ENCODE measurements around the gene PPM1B. TPM values are rescaled to one million over a fixed set of nuclear protein-coding genes. Genes with fewer than 3 reads are reported as not detected.

PPM1B gene
- total RNA-seq, 4 donors from 2014 or later: 14.9 to 53.8 (median 19.1) TPM

DNA sequence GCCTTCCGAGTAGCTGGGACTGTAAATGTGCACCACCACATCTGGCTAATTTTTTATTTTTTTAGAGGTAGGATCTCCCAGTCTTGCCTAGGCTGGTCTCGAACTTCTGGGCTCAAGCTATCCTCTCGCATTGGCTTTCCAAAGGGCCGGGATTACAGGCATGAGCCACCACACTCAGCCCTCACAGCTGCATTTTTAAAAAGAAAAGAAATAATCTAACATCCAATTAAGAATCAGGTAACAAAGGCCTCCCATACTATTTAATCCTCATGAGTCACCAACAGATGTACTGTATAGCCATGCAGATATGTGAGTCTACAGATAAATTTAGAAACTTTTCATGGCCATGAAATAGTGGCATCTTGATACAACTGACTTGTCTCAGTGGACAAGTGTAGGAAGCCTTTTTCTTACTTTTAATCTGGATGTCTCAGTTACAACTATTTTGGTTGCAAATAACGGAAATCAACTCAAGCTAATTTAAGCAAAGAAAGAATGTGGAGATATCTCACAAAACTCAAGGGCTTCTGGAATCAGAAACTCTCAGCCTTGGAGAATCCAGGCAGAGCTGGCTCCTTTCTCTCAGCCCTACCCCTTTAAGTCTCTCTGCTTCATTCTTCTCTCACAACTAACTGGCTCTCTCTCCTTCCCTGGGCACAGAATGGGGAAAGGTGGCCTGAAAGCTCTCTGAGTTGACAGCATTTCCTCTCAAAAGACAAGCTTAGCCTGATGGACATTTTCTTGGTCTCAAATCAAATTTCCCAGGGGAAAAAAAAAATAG, 12.8 kb upstream of the PPM1B start:
- intact Hi-C loops (cut with DNase I): no loop called here
- H3K36me3 ChIP-seq: no peaks in the 10 kb centered on the region
- H3K4me3 ChIP-seq: no peak overlapping the region
- H3K27me3 ChIP-seq: peaks cover 0 to 6% (median 0%) of the 10 kb centered on the region in 4 donors
- no peaks in the 10 kb centered on the region for H3K9me3 ChIP-seq
- no peak for DNase-seq
- H3K27ac ChIP-seq: no peak overlapping the region
- H3K4me1 ChIP-seq: no peaks in the 10 kb centered on the region
- WGBS, 2 donors: 49 to 63% methylated on average over 5 of the region's 5 CpGs
- TF ChIP-seq, protein P1, sequence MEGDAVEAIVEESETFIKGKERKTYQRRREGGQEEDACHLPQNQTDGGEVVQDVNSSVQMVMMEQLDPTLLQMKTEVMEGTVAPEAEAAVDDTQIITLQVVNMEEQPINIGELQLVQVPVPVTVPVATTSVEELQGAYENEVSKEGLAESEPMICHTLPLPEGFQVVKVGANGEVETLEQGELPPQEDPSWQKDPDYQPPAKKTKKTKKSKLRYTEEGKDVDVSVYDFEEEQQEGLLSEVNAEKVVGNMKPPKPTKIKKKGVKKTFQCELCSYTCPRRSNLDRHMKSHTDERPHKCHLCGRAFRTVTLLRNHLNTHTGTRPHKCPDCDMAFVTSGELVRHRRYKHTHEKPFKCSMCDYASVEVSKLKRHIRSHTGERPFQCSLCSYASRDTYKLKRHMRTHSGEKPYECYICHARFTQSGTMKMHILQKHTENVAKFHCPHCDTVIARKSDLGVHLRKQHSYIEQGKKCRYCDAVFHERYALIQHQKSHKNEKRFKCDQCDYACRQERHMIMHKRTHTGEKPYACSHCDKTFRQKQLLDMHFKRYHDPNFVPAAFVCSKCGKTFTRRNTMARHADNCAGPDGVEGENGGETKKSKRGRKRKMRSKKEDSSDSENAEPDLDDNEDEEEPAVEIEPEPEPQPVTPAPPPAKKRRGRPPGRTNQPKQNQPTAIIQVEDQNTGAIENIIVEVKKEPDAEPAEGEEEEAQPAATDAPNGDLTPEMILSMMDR (IDR thresholded peaks at IDR 0.05): no peak
- TF ChIP-seq POLR2A (IDR thresholded peaks at IDR 0.05): no peak

DNA sequence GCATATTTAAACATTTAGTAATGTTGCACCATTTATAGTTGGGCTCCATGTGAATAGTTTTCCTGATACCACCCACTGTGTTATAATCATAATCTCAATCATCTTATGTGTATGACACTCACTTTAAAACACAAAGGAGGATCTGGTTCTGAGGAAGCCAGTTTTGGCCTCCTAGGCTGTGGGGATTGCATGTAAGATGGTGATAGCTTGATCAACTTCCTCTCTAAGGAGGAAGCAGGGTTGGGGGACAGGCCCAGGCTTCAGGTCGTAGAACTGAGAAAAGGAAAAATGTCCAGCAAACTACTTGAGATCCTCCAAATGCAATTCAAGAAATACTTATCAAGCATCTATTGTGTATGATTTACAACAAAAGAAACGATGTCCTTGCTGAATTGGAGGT, 4.9 kb upstream of the PPM1B start:
- Histone ChIP-seq H3K36me3 (no peaks in the 10 kb centered on the region), H3K27ac (no peak overlapping the region), H3K4me1 (peaks cover 0 to 6% (median 0%) of the 10 kb centered on the region in 3 donors), H3K27me3 (peaks cover 0 to 4% (median 0%) of the 10 kb centered on the region in 4 donors), H3K4me3 (no peak overlapping the region), H3K9me3 (no peaks in the 10 kb centered on the region)
- 57 to 66% methylated on average over 2 of the region's 2 CpGs for WGBS, 2 donors
- no peak for DNase-seq
- intact Hi-C loops (cut with DNase I): no loop called here
- TF ChIP-seq, protein P1 (IDR thresholded peaks at IDR 0.05): no peak
- no peak for TF ChIP-seq POLR2A (IDR thresholded peaks at IDR 0.05)

DNA sequence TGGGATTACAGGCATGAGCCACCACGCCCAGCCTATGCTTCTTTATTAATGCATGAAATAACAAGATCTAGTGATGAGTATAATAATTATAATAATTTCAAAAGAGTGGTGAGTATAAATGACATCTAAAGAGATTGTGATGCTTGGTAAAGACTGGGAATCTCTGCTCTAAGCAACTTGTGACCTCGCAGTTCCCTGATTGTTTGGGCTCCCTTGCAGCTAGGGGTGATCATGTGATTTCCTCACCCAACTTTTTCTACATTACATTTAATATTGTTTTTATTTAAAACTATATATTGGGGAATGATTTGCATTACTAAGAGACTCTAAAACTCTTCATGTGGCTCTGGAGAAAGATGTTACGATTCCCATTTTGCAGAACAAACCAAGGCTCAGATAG, 4.1 kb upstream of the PPM1B start:
- no peak for DNase-seq
- Histone ChIP-seq H3K4me3 (no peak overlapping the region), H3K27me3 (peaks cover 0 to 4% (median 0%) of the 10 kb centered on the region in 4 donors), H3K4me1 (peaks cover 0 to 6% (median 0%) of the 10 kb centered on the region in 3 donors), H3K36me3 (no peaks in the 10 kb centered on the region), H3K27ac (no peak overlapping the region), H3K9me3 (no peaks in the 10 kb centered on the region)
- 93 to 98% methylated on average over 3 of the region's 3 CpGs for WGBS, 2 donors
- intact Hi-C loops (cut with DNase I): no loop called here
- no peak for TF ChIP-seq POLR2A (IDR thresholded peaks at IDR 0.05)
- TF ChIP-seq, protein P1 (IDR thresholded peaks at IDR 0.05): no peak

DNA sequence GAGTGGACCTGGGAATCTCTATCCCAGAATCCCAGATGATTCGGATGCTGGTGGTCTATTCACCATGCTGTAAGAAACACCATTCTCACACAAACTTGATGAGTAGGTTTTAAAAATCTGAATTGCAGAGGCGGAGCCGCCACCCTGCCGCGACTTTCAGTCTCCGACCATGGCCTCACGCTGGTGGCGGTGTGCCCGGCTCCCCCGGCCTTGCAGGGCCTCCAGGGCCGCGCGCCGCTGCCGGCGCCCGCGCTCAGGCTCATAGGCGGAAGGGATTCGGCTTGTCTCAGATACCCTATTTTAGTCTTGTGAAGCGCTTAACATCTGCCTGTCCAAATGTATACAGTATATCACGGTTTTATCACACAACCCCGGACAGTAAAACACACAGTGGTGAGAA, 2.6 kb upstream of the PPM1B start:
- Histone ChIP-seq H3K27me3 (peaks cover 0 to 4% (median 0%) of the 10 kb centered on the region in 4 donors), H3K9me3 (no peaks in the 10 kb centered on the region), H3K36me3 (no peaks in the 10 kb centered on the region), H3K27ac (no peak overlapping the region), H3K4me1 (peaks cover 2 to 19% (median 5%) of the 10 kb centered on the region in 3 donors), H3K4me3 (no peak overlapping the region)
- WGBS, 2 donors: 66 to 69% methylated on average over 10 to 17 of the region's 23 CpGs
- TF ChIP-seq, protein P1 (IDR thresholded peaks at IDR 0.05): no peak
- no peak for TF ChIP-seq POLR2A (IDR thresholded peaks at IDR 0.05)
- intact Hi-C loops (cut with DNase I): no loop called here
- DNase-seq: no peak

DNA sequence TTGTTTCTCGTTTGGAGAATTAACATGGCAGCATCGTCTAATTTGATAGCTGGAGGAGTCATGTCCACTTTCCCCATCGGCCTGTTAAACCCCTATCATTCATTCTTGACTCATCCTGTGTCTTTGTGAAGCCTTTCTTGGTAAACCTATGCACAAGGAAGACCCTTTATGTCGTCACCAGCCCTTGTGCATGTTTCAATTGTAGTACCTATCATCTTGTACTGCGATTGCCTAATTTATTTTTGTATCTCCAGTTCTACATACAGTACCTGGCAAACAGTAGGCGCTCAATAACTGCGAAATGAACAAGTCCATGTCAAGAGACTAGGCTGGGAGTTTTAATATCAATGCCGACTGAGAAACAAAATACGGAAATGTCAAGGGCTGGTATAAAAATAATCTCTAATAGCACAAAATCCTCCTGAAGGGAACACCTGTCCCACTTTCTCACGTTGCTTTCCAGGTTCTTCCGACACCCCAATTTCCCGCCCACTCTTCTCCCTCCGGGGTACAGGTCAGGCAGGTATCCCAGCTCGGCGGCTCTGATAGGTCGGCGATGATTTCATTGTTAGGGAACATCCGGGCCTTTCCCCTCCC, 1.3 kb upstream of the PPM1B start:
- intact Hi-C loops (cut with DNase I): no loop called here
- H3K27ac ChIP-seq: peak overlapping the region; percentile 86 to 97 (median 94)
- H3K4me3 ChIP-seq: peak overlapping the region; percentile 31 to 65 (median 54)
- DNase-seq: no peak
- H3K9me3 ChIP-seq: no peaks in the 10 kb centered on the region
- H3K36me3 ChIP-seq: no peaks in the 10 kb centered on the region
- WGBS, 2 donors: 33 to 34% methylated on average over 18 of the region's 18 CpGs
- peaks cover 9 to 33% (median 12%) of the 10 kb centered on the region in 3 donors for H3K4me1 ChIP-seq
- H3K27me3 ChIP-seq: peaks cover 0 to 4% (median 0%) of the 10 kb centered on the region in 4 donors
- TF ChIP-seq, protein P1 (IDR thresholded peaks at IDR 0.05): no peak
- no peak for TF ChIP-seq POLR2A (IDR thresholded peaks at IDR 0.05)

Measured in esophagus squamous epithelium (tissue), 5 donors.